Mesenchymal stem cell (in vitro differentiated cells and primary cell): ENCODE results near the gene SLC35F3.
A peak's percentile ranks its signal among the peaks of the same experiment; 100 is the strongest.

Experiments used
- DNase-seq: peaks from one replicate; pipeline ENCODE4 v3.0.0-alpha.2; 2013
- H2AFZ ChIP-seq: one replicate; pipeline ENCODE4 v1.6.1; 2013; ENCODE audit warnings: low read depth, mild to moderate bottlenecking, control low read depth, inconsistent platforms, low read length, moderate library complexity
- H2AK5ac ChIP-seq: 2 replicates; pipeline ENCODE4 v1.6.1; 2013; ENCODE audit warnings: low read length, moderate library complexity, mild to moderate bottlenecking, inconsistent platforms; ENCODE audit not compliant: severe bottlenecking
- H2BK120ac ChIP-seq: one replicate; pipeline ENCODE4 v1.6.1; 2013; ENCODE audit warnings: low read depth, mild to moderate bottlenecking, inconsistent platforms, low read length, moderate library complexity
- H2BK12ac ChIP-seq, 2 experiments: one replicate each; pipeline ENCODE4 v1.6.1; 2013; ENCODE audit warnings: inconsistent platforms in 2 of 2, low read length in 2 of 2, mild to moderate bottlenecking in 2 of 2, moderate library complexity in 2 of 2, control low read depth in 1 of 2
- H2BK15ac ChIP-seq: one replicate; pipeline ENCODE4 v1.6.1; 2013; ENCODE audit warnings: mild to moderate bottlenecking, low read depth, inconsistent platforms; ENCODE audit not compliant: poor library complexity, severe bottlenecking
- H2BK5ac ChIP-seq: 2 replicates; pipeline ENCODE4 v1.6.1; 2013; ENCODE audit warnings: low read depth, mild to moderate bottlenecking, low read length, control low read depth, inconsistent platforms; ENCODE audit not compliant: poor library complexity, severe bottlenecking
- H3K14ac ChIP-seq, 2 experiments: one replicate each; pipeline ENCODE4 v1.6.1; 2013; ENCODE audit warnings: inconsistent platforms in 2 of 2, low read length in 2 of 2, control low read depth in 1 of 2, mild to moderate bottlenecking in 1 of 2, moderate library complexity in 1 of 2
- H3K18ac ChIP-seq, 2 experiments: one replicate each; pipeline ENCODE4 v1.6.1; 2013; ENCODE audit warnings: inconsistent platforms in 2 of 2, low read length in 2 of 2, control low read depth in 1 of 2, low read depth in 1 of 2, mild to moderate bottlenecking in 1 of 2
- H3K23ac ChIP-seq, 2 experiments: one replicate each; pipeline ENCODE4 v1.6.1; 2013; ENCODE audit warnings: inconsistent platforms in 2 of 2, low read length in 2 of 2, mild to moderate bottlenecking in 2 of 2, moderate library complexity in 2 of 2, control low read depth in 1 of 2
- H3K27ac ChIP-seq: 2 replicates; pipeline ENCODE4 v1.5.1; 2013; ENCODE audit warnings: mild to moderate bottlenecking, moderate library complexity, low read length, control low read depth, inconsistent platforms; ENCODE audit not compliant: poor library complexity, severe bottlenecking
- H3K27me3 ChIP-seq, 2 experiments: 2 replicates each; pipeline versions ENCODE4 v1.6.1 to v1.7.0; 2013; ENCODE audit warnings: low read length in 2 of 2, mild to moderate bottlenecking in 2 of 2, moderate library complexity in 2 of 2, control low read depth in 1 of 2, inconsistent platforms in 1 of 2; ENCODE audit not compliant: control insufficient read depth in 1 of 2, insufficient read depth in 1 of 2
- H3K36me3 ChIP-seq, 2 experiments: 2 replicates each; pipeline versions ENCODE4 v1.6.1 to v1.7.0; 2013; ENCODE audit warnings: low read length in 2 of 2, control low read depth in 1 of 2, inconsistent platforms in 1 of 2, low read depth in 1 of 2, mild to moderate bottlenecking in 1 of 2; ENCODE audit not compliant: insufficient read depth in 2 of 2, control insufficient read depth in 1 of 2
- H3K4ac ChIP-seq, 2 experiments: one replicate each; pipeline ENCODE4 v1.6.1; 2013; ENCODE audit warnings: inconsistent platforms in 2 of 2, low read length in 2 of 2, mild to moderate bottlenecking in 2 of 2, moderate library complexity in 2 of 2, control low read depth in 1 of 2, low read depth in 1 of 2
- H3K4me1 ChIP-seq: 2 replicates; pipeline ENCODE4 v1.6.1; 2013; ENCODE audit warnings: low read depth, low read length, control low read depth; ENCODE audit not compliant: control insufficient read depth, insufficient read depth
- H3K4me2 ChIP-seq: 2 replicates; pipeline ENCODE4 v1.6.1; 2013; ENCODE audit warnings: low read length, mild to moderate bottlenecking, inconsistent platforms; ENCODE audit not compliant: poor library complexity, severe bottlenecking
- H3K4me3 ChIP-seq, 2 experiments: 2 replicates each; pipeline versions ENCODE4 v1.5.1 to v1.7.0; 2013; ENCODE audit warnings: low read length in 2 of 2, mild to moderate bottlenecking in 2 of 2, control low read depth in 1 of 2, low read depth in 1 of 2; ENCODE audit not compliant: insufficient read depth in 1 of 2
- H3K79me1 ChIP-seq: replicated peaks from 2 replicates; pipeline ENCODE4 v1.6.1; 2013; ENCODE audit warnings: mild to moderate bottlenecking, control low read depth, low read length, inconsistent platforms; ENCODE audit not compliant: poor library complexity, severe bottlenecking
- H3K9ac ChIP-seq: 2 replicates; pipeline ENCODE4 v1.7.0; 2013; ENCODE audit warnings: mild to moderate bottlenecking, low read length, moderate library complexity
- H3K9me3 ChIP-seq: 2 replicates; pipeline ENCODE4 v1.7.0; 2013; ENCODE audit warnings: mild to moderate bottlenecking, low read length; ENCODE audit not compliant: control insufficient read depth
- H4K8ac ChIP-seq: one replicate; pipeline ENCODE4 v1.6.1; 2013; ENCODE audit warnings: inconsistent platforms, mild to moderate bottlenecking, low read length, moderate library complexity
- H4K91ac ChIP-seq: one replicate; pipeline ENCODE4 v1.6.1; 2013; ENCODE audit warnings: mild to moderate bottlenecking, low read length, inconsistent platforms
- WGBS: methylation state at CpG from one replicate; pipeline ENCODE4 v1.1.7; 2013; ENCODE audit warnings: mixed read lengths; 5-methylcytosine and 5-hydroxymethylcytosine counted together

The SLC35F3 gene

GRCh38 chr1:234229581-234230387 is 325.3 kb downstream of the SLC35F3 start:
- peaks cover 0 to 11% of the 10 kb centered on the region in 2 experiments for H3K27me3 ChIP-seq
- no peaks in the 10 kb centered on the region for H3K36me3 ChIP-seq
- no peaks in the 10 kb centered on the region for H3K9me3 ChIP-seq
- H3K4me1 ChIP-seq, result no peaks in the 10 kb centered on the region
- H3K4me2 ChIP-seq, result no peak overlapping the region
- no peak overlapping the region for H2BK15ac ChIP-seq
- H4K91ac ChIP-seq, result no peak overlapping the region
- no peak for DNase-seq
- no peak overlapping the region for H4K8ac ChIP-seq
- no peak overlapping the region for H2BK120ac ChIP-seq
- H3K4ac ChIP-seq, result no peak overlapping the region
- H3K9ac ChIP-seq, result no peak overlapping the region
- no peak overlapping the region for H3K27ac ChIP-seq
- no peak overlapping the region for H3K14ac ChIP-seq
- H2AFZ ChIP-seq, result no peak overlapping the region
- H3K4me3 ChIP-seq, result no peak overlapping the region
- H2BK5ac ChIP-seq, result no peak overlapping the region
- no peak overlapping the region for H2AK5ac ChIP-seq
- 73% methylated on average over 8 of the region's 10 CpGs for WGBS
- H3K18ac ChIP-seq, result no peak overlapping the region
- no peak overlapping the region for H3K23ac ChIP-seq
- H2BK12ac ChIP-seq, result no peak overlapping the region
- no peaks in the 10 kb centered on the region for H3K79me1 ChIP-seq

DNA sequence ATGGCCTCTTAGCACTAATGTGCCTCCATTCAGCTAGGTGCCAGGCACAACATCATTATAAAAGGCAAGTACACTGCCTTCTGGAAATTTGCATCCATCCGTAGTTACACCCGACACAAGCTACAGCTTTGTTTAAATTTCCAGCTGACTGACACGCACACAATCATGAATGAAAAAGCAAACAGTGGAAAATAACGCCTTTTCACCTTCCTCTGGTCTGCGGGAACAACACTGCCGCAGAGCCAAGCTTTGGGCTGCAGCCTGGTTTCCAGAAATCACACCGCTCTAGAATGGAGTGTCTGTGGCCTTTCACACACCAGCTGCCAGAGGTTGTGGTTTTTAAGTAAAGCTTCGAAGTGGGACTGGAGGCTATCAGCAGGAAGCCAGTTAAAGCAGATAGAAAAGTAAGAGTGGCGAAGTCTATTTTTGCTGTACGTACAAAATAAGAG is 326.0 kb downstream of the SLC35F3 start:
- no peak overlapping the region for H3K14ac ChIP-seq
- no peak overlapping the region for H2AK5ac ChIP-seq
- H3K36me3 ChIP-seq, result no peaks in the 10 kb centered on the region
- H3K18ac ChIP-seq, result no peak overlapping the region
- no peak overlapping the region for H3K27ac ChIP-seq
- WGBS, result 41% methylated on average over 10 of the region's 10 CpGs
- H3K9me3 ChIP-seq, result no peaks in the 10 kb centered on the region
- H3K4me3 ChIP-seq, result no peak overlapping the region
- no peak overlapping the region for H2BK5ac ChIP-seq
- no peak overlapping the region for H3K4ac ChIP-seq
- no peak overlapping the region for H2AFZ ChIP-seq
- H3K9ac ChIP-seq, result no peak overlapping the region
- H3K4me1 ChIP-seq, result no peaks in the 10 kb centered on the region
- no peak overlapping the region for H3K23ac ChIP-seq
- H2BK12ac ChIP-seq, result no peak overlapping the region
- no peak overlapping the region for H2BK120ac ChIP-seq
- no peak for DNase-seq
- no peak overlapping the region for H4K8ac ChIP-seq
- no peak overlapping the region for H4K91ac ChIP-seq
- H3K4me2 ChIP-seq, result no peak overlapping the region
- H3K27me3 ChIP-seq, result peaks cover 0 to 17% of the 10 kb centered on the region in 2 experiments
- H3K79me1 ChIP-seq, result no peaks in the 10 kb centered on the region
- H2BK15ac ChIP-seq, result no peak overlapping the region

- H2AK5ac ChIP-seq, result no peak overlapping the region
- no peak overlapping the region for H3K27ac ChIP-seq
- H3K23ac ChIP-seq, result no peak overlapping the region
- no peak overlapping the region for H4K91ac ChIP-seq
- H3K18ac ChIP-seq, result no peak overlapping the region
- H3K27me3 ChIP-seq, result peaks cover 0 to 24% of the 10 kb centered on the region in 2 experiments
- H3K4me3 ChIP-seq, result no peak overlapping the region
- H2BK5ac ChIP-seq, result no peak overlapping the region
- H3K36me3 ChIP-seq, result no peaks in the 10 kb centered on the region
- no peaks in the 10 kb centered on the region for H3K4me1 ChIP-seq
- no peak overlapping the region for H2BK120ac ChIP-seq
- H3K79me1 ChIP-seq, result no peaks in the 10 kb centered on the region
- no peak overlapping the region for H2BK15ac ChIP-seq
- H3K4me2 ChIP-seq, result no peak overlapping the region
- DNase-seq, result no peak
- H3K4ac ChIP-seq, result no peak overlapping the region
- no peaks in the 10 kb centered on the region for H3K9me3 ChIP-seq
- WGBS, result 83% methylated on average over 55 of the region's 55 CpGs
- H2BK12ac ChIP-seq, result no peak overlapping the region
- H4K8ac ChIP-seq, result no peak overlapping the region
- no peak overlapping the region for H3K9ac ChIP-seq
- peak overlapping the region in 1 of 2 experiments; percentile 15 for H3K14ac ChIP-seq
- H2AFZ ChIP-seq, result no peak overlapping the region
Measured at GRCh38 chr1:234231061-234231892, 326.8 kb downstream of the SLC35F3 start.

DNA sequence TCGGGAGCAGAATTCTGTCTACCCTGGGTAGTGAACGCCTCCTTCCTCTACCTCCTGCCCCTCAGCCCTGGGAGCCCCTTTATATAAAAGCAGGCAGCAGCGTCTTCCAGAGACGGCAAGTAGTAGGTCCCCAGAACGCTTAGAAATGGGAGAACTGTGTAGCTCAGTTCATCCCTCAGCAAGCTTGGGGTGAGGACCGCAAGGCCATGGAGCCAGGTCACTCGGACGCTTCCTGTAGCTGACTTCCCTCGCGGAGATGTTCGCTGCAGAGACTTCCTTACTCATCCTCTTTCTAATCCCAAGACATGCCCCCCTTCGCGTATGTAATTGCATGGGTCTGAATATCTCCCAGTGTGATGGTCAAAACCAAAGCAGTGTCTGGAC is 327.4 kb downstream of the SLC35F3 start:
- no peak overlapping the region for H2AFZ ChIP-seq
- H3K9me3 ChIP-seq, result no peaks in the 10 kb centered on the region
- H3K4me1 ChIP-seq, result no peaks in the 10 kb centered on the region
- no peak overlapping the region for H3K4me2 ChIP-seq
- no peak overlapping the region for H3K4me3 ChIP-seq
- no peak overlapping the region for H3K14ac ChIP-seq
- no peak overlapping the region for H3K18ac ChIP-seq
- H3K27ac ChIP-seq, result no peak overlapping the region
- no peak overlapping the region for H2AK5ac ChIP-seq
- H4K8ac ChIP-seq, result no peak overlapping the region
- H2BK120ac ChIP-seq, result no peak overlapping the region
- H3K9ac ChIP-seq, result no peak overlapping the region
- no peak overlapping the region for H3K23ac ChIP-seq
- WGBS, result 90% methylated on average over 11 of the region's 13 CpGs
- peaks cover 0 to 25% of the 10 kb centered on the region in 2 experiments for H3K27me3 ChIP-seq
- H3K4ac ChIP-seq, result no peak overlapping the region
- H2BK5ac ChIP-seq, result no peak overlapping the region
- no peak overlapping the region for H4K91ac ChIP-seq
- no peak overlapping the region for H2BK15ac ChIP-seq
- H3K79me1 ChIP-seq, result no peaks in the 10 kb centered on the region
- H3K36me3 ChIP-seq, result no peaks in the 10 kb centered on the region
- no peak for DNase-seq
- H2BK12ac ChIP-seq, result no peak overlapping the region
